ENCODE results near the gene CEP85L. TPM values are rescaled to one million over a fixed set of nuclear protein-coding genes. Genes with fewer than 3 reads are reported as not detected.
A peak's percentile ranks its signal among the peaks of the same experiment; 100 is the strongest.

CEP85L gene
- total RNA-seq, 2 donors from 2014 or later, result 4.5 to 6.8 TPM

DNA sequence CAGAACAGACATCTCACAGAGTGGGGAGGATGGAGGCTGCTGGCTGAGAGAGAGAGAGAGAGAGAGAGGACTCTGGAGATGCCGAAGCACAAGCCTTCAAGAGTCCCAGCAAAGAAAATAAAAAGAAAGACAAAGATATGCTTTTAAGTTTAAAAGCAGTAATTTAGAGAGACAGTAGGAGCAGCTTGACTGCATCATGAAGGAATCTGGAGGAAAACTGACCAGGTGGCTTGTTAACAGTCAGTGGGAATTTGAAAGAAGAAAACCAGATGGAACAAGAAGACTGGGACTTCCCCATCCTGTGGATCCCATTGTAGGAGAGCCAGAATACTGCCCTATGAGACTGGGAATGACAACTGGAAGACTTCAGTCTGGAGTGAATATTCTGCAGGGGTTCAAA lies 149.6 kb downstream of the CEP85L start:
- no peaks in the 10 kb centered on the region for H3K9me3 ChIP-seq
- DNase-seq (ENCODE audit: low spot score), result no peak
- H3K4me3 ChIP-seq, result no peak overlapping the region
- TF ChIP-seq, protein P1, sequence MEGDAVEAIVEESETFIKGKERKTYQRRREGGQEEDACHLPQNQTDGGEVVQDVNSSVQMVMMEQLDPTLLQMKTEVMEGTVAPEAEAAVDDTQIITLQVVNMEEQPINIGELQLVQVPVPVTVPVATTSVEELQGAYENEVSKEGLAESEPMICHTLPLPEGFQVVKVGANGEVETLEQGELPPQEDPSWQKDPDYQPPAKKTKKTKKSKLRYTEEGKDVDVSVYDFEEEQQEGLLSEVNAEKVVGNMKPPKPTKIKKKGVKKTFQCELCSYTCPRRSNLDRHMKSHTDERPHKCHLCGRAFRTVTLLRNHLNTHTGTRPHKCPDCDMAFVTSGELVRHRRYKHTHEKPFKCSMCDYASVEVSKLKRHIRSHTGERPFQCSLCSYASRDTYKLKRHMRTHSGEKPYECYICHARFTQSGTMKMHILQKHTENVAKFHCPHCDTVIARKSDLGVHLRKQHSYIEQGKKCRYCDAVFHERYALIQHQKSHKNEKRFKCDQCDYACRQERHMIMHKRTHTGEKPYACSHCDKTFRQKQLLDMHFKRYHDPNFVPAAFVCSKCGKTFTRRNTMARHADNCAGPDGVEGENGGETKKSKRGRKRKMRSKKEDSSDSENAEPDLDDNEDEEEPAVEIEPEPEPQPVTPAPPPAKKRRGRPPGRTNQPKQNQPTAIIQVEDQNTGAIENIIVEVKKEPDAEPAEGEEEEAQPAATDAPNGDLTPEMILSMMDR (IDR thresholded peaks at IDR 0.05), result no peak
- no peaks in the 10 kb centered on the region for H3K36me3 ChIP-seq
- no peaks in the 10 kb centered on the region for H3K4me1 ChIP-seq
- no peak overlapping the region for H3K27ac ChIP-seq
- H3K27me3 ChIP-seq, result no peaks in the 10 kb centered on the region

DNA sequence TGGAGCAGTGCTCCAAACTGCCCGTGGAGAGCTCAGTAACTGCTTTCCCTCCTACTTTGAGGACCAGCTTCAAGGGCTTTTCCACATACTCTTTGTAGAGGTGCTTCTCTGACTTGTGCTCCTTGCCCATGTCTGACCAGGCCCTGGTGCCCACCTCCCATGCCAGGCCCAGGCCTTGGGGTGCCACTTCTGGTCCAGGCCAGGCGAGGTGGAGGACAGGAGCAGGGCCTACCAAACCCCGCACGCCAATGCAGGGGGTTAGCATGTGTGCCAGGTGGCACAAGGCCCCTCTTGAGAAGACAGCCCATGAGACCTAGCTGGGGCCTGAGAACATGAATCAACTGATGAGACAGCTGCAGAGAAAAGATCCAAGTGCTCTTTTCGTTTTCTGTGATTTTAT lies 150.3 kb downstream of the CEP85L start:
- no peaks in the 10 kb centered on the region for H3K36me3 ChIP-seq
- no peaks in the 10 kb centered on the region for H3K4me1 ChIP-seq
- TF ChIP-seq, protein P1 (IDR thresholded peaks at IDR 0.05), result no peak
- no peak overlapping the region for H3K4me3 ChIP-seq
- DNase-seq (ENCODE audit: low spot score), result no peak
- H3K9me3 ChIP-seq, result no peaks in the 10 kb centered on the region
- H3K27ac ChIP-seq, result no peak overlapping the region
- H3K27me3 ChIP-seq, result no peaks in the 10 kb centered on the region

DNA sequence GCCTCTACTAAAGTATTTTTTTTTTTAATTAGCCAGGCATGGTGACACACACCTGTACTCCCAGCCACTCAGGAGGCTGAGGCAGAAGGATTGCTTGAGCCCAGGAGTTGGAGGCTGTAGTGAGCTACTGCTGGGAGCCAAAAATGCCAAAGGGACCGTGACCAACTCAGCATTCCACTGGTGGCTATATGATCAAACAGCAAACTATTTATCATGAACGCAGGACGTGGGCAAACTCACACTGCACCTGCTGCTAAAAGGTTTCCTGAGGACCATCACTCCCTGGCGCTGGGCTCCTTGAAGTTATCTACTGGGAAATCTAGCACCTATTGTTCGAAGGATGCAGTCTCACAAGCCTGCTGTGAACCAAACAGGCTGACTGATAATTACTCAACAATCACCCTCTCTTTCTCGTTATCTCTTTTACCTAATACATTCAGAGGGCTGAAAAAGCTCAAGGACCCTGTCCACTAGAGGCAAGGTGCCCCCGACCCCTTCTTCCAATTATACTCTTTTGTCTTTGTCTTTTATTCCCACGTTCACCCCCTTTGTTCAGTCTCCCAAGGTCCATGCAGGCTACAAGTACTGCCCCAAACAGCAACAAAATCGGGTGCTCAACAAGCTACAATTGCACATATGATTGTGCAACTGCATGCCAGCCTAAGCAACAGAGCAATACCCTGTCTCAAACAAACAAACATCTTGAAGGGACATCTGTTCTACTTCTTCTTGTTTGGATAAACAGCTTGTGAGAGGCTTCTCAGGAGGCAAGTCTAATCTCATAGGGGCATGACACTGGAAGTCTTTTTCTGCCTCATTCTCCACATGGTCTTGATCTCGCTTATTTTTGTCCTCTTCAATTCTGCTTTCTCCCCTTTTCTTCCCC lies 151.0 kb downstream of the CEP85L start:
- Histone ChIP-seq H3K36me3 (no peaks in the 10 kb centered on the region), H3K9me3 (no peaks in the 10 kb centered on the region), H3K27ac (no peak overlapping the region), H3K4me3 (no peak overlapping the region), H3K4me1 (no peaks in the 10 kb centered on the region), H3K27me3 (no peaks in the 10 kb centered on the region)
- DNase-seq (ENCODE audit: low spot score), result no peak
- TF ChIP-seq, protein P1 (IDR thresholded peaks at IDR 0.05), result no peak

DNA sequence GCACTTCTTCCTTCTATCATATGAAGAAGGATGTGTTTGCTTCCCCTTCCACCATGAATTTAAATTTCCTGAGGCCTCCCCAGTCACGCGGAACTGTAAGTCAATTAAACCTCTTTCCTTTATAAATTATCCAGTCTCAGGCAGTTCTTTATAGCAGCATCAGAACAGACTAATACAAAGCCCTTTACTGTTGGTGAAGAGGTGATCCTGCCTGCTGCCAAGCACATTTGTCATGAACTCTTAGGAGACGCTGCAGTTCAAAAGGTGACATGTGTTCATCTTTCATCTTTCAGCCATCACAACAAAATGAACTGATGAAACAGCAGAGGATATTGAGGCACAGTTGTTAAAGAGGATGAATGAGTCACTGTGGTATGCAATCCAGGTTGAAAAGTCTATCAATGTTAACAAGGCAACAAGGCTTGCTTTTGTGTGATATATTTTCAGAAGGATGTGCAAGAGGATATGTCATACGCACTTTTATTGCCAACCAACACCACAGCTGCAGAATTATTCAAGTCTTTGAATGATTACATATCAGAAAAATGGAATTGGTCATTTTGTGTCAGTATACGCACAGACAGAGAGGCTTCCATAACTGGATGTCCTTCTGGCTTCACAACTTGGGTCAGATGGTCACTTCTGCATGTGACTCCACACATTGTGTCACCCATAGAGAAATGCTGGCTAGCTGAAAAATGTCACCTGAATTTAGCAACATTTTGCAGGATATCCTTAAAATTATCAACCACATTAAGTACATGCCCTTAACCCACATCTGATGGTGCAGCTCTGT lies 155.7 kb downstream of the CEP85L start:
- no peak for DNase-seq (ENCODE audit: low spot score)
- no peak overlapping the region for H3K27ac ChIP-seq
- no peak overlapping the region for H3K4me3 ChIP-seq
- no peaks in the 10 kb centered on the region for H3K4me1 ChIP-seq
- H3K9me3 ChIP-seq, result no peaks in the 10 kb centered on the region
- peaks cover 3% of the 10 kb centered on the region for H3K36me3 ChIP-seq
- no peaks in the 10 kb centered on the region for H3K27me3 ChIP-seq
- TF ChIP-seq, protein P1 (IDR thresholded peaks at IDR 0.05), result no peak

DNA sequence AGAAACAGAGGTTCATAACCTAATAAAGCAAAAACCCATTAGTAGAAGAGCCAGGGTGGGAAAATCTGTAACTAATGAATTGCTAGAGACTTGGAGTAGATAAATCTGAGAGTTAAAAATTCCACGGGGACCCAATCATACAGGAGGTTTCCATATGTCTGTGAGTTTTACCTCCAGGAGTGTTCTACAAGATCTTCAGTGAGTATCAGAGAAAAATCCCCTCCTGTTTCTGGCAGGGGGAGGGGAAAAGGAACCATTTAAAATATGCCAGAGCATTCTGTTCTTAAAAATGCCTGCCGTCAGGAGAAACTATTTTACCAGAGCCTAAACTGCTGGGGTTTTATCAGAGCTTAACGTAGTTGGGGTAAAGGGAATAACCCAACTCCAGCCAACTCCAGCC lies 157.3 kb downstream of the CEP85L start:
- H3K4me3 ChIP-seq, result no peak overlapping the region
- no peaks in the 10 kb centered on the region for H3K4me1 ChIP-seq
- TF ChIP-seq, protein P1 (IDR thresholded peaks at IDR 0.05), result no peak
- H3K9me3 ChIP-seq, result peaks cover 0 to 11% of the 10 kb centered on the region in 2 donors
- H3K27ac ChIP-seq, result peak overlapping the region; percentile 3 to 40
- DNase-seq (ENCODE audit: low spot score), result no peak
- H3K27me3 ChIP-seq, result no peaks in the 10 kb centered on the region
- peaks cover 18% of the 10 kb centered on the region for H3K36me3 ChIP-seq
